ENCODE results near the gene GRK4. TPM values are rescaled to one million over a fixed set of nuclear protein-coding genes. Genes with fewer than 3 reads are reported as not detected.

Gene GRK4
- total RNA-seq, 3 donors from 2014 or later (not counting 1 experiment from before 2014, with no cell fraction given) = 2.0 to 6.4 (median 5.1) TPM

- Histone ChIP-seq H3K4me1 (ENCODE audit: control insufficient read depth, insufficient read depth, low read length) (peaks cover 86% of the 10 kb centered on the region), H3K27me3 (ENCODE audit: control insufficient read depth, insufficient read depth, low read length) (no peaks in the 10 kb centered on the region), H3K27ac (ENCODE audit: low read length) (peak overlapping the region; percentile 87), H3K4me3 (ENCODE audit: low read length) (peak overlapping the region; percentile 67), H3K9me3 (ENCODE audit: control insufficient read depth, insufficient read depth, low read length) (peaks cover 4% of the 10 kb centered on the region), H3K36me3 (ENCODE audit: control insufficient read depth, insufficient read depth, low read length) (no peaks in the 10 kb centered on the region)
- H3K27ac Mint-ChIP-seq = peak overlapping the region; percentile 94
- no peaks in the 10 kb centered on the region for H3K36me3 Mint-ChIP-seq
- DNase-seq (no peak), ATAC-seq (no peak)
- peaks cover 0 to 3% of the 10 kb centered on the region in 2 donors for H3K27me3 Mint-ChIP-seq (ENCODE audit: low read depth in 2 of 2)
- TF ChIP-seq, protein P1, sequence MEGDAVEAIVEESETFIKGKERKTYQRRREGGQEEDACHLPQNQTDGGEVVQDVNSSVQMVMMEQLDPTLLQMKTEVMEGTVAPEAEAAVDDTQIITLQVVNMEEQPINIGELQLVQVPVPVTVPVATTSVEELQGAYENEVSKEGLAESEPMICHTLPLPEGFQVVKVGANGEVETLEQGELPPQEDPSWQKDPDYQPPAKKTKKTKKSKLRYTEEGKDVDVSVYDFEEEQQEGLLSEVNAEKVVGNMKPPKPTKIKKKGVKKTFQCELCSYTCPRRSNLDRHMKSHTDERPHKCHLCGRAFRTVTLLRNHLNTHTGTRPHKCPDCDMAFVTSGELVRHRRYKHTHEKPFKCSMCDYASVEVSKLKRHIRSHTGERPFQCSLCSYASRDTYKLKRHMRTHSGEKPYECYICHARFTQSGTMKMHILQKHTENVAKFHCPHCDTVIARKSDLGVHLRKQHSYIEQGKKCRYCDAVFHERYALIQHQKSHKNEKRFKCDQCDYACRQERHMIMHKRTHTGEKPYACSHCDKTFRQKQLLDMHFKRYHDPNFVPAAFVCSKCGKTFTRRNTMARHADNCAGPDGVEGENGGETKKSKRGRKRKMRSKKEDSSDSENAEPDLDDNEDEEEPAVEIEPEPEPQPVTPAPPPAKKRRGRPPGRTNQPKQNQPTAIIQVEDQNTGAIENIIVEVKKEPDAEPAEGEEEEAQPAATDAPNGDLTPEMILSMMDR (IDR thresholded peaks at IDR 0.05) = no peak
- H3K4me1 Mint-ChIP-seq = peaks cover 69 to 75% of the 10 kb centered on the region in 2 donors
- 59% methylated on average over 10 of the region's 10 CpGs for WGBS (ENCODE audit: insufficient coverage)
- intact Hi-C loops (cut with micrococcal nuclease) = no loop called here
- H3K4me3 Mint-ChIP-seq = peak overlapping the region; percentile 96
- H3K9me3 Mint-ChIP-seq = no peaks in the 10 kb centered on the region
Measured at GRCh38 chr4:3042226-3042625, 78.9 kb downstream of the GRK4 start.

DNA sequence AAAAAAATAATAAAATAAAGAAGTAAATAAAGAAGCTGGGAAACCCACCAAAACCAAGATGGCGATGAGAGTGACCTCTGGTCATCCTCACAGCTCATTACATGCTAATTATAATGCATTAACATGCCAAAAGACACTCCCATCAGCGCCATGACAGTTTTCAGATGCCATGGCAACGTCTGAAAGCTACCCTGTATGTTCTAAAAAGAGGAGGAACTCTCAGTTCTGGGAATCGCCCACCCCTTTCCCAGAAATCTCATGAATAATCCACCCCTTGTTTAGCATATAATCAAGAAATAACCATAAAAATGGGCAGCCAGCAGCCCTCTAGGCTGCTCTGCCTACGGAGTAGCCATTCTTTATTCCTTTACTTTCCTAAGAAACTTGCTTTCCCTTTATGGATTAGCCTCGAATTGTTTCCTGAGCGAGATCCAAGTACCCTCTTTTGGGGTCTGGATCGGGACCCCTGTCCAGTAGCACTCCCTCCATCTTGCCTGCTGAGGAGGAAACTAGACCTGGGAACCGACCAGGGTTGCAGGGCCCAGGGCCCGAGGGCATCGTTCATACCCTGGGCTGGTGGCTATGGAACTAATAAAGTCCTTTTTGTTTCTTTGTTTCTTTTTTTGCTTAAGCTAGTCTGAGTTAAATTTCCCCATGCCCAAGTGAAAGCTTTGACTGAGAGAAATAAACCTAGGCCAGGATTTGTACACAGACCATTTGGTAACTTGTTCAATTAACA lies 80.1 kb downstream of the GRK4 start:
- Mint-ChIP-seq H3K9me3 (no peaks in the 10 kb centered on the region), H3K4me3 (peak overlapping the region; percentile 57), H3K27me3 (ENCODE audit: low read depth in 2 of 2) (no peaks in the 10 kb centered on the region), H3K4me1 (peaks cover 68 to 75% of the 10 kb centered on the region in 2 donors), H3K27ac (peak overlapping the region; percentile 69 to 91), H3K36me3 (no peaks in the 10 kb centered on the region)
- TF ChIP-seq, protein P1 (IDR thresholded peaks at IDR 0.05) = no peak
- H3K4me3 ChIP-seq (ENCODE audit: low read length) = no peak overlapping the region
- H3K9me3 ChIP-seq (ENCODE audit: control insufficient read depth, insufficient read depth, low read length) = peaks cover 4% of the 10 kb centered on the region
- WGBS (ENCODE audit: insufficient coverage) = 93% methylated on average over 11 of the region's 11 CpGs
- intact Hi-C loops (cut with micrococcal nuclease) = no loop called here
- no peaks in the 10 kb centered on the region for H3K36me3 ChIP-seq (ENCODE audit: control insufficient read depth, insufficient read depth, low read length)
- H3K27ac ChIP-seq (ENCODE audit: low read length) = no peak overlapping the region
- no peaks in the 10 kb centered on the region for H3K27me3 ChIP-seq (ENCODE audit: control insufficient read depth, insufficient read depth, low read length)
- no peak for ATAC-seq
- H3K4me1 ChIP-seq (ENCODE audit: control insufficient read depth, insufficient read depth, low read length) = peaks cover 84% of the 10 kb centered on the region
- DNase-seq = no peak

DNA sequence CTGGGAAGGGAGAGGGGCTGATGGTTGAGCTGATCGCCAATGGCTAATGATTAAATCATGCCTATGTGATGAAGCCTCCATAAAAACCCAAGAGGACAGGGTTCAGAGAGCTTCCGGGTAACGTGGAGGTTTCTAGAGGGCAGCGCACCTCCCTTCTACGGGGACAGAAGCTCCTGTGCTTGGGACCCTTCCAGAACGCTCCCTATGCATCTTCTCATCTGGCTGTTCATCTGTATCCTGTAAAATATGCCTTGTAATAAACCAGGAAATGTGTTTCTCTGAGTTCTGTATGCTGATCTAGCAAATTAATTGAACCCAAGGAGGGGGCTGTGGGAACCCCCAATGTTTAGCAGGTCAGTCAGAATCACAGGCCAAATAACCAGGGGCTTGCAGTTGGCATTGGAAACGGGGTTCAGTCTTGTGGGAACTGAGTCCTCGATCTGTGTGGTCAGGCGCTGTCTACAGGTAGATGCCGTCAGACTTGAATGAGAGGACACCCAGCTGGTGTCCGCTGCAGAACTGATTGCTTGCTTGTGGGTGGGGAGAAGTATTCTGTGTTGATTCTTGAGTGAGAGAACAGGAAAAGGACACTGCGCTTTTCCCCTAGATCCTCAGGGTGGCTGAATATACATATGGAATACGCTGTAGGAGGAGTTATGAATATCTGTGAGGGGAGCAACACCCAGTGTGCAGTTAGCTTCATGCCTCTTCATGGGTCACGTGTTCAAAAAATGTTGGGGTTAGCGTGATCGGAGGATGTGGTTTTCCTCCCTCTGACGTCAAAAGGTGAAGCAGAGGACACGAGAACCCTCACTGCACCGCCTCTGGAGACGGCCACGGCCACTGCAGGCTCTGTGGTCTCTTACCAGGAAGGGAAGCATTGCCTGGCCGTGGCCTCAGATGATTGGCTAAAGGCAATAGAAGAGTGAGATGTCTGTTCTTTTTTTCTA lies 81.8 kb downstream of the GRK4 start:
- TF ChIP-seq, protein P1 (IDR thresholded peaks at IDR 0.05) = no peak
- peak overlapping the region; percentile 82 for H3K4me3 Mint-ChIP-seq
- H3K4me1 Mint-ChIP-seq = peaks cover 61 to 67% of the 10 kb centered on the region in 2 donors
- 44% methylated on average over 22 of the region's 22 CpGs for WGBS (ENCODE audit: insufficient coverage)
- H3K27me3 Mint-ChIP-seq (ENCODE audit: low read depth in 2 of 2) = no peaks in the 10 kb centered on the region
- Histone ChIP-seq H3K36me3 (ENCODE audit: control insufficient read depth, insufficient read depth, low read length) (no peaks in the 10 kb centered on the region), H3K4me3 (ENCODE audit: low read length) (no peak overlapping the region), H3K27ac (ENCODE audit: low read length) (peak overlapping the region; percentile 77), H3K4me1 (ENCODE audit: control insufficient read depth, insufficient read depth, low read length) (peaks cover 74% of the 10 kb centered on the region), H3K27me3 (ENCODE audit: control insufficient read depth, insufficient read depth, low read length) (no peaks in the 10 kb centered on the region), H3K9me3 (ENCODE audit: control insufficient read depth, insufficient read depth, low read length) (peaks cover 4% of the 10 kb centered on the region)
- peak overlapping the region; percentile 91 to 97 for H3K27ac Mint-ChIP-seq
- DNase-seq (peak; percentile 83 to 91), ATAC-seq (peak; percentile 68 to 82 (median 73))
- no peaks in the 10 kb centered on the region for H3K9me3 Mint-ChIP-seq
- intact Hi-C loops (cut with micrococcal nuclease) = loop anchor here (5.0 kb wide), 2 partner anchors 83 to 157 kb away; partner anchors contain the start of genes GRK4 and NOP14
- no peaks in the 10 kb centered on the region for H3K36me3 Mint-ChIP-seq
